NCI-H146 treated with DMSO at 0.1 percent for 48 hours (cell line): ENCODE results near the gene PPP1R14B.

Source experiments
- DNase-seq: peaks from one replicate; lab custom pipeline; 2025; ENCODE audit not compliant: unreplicated experiment; lab: John Stamatoyannopoulos, UW

The PPP1R14B gene

GRCh38 chr11:64211181-64211872 is 35.4 kb downstream of the PPP1R14B start:
- no peak for DNase-seq

GRCh38 chr11:64210301-64211020 is 36.3 kb downstream of the PPP1R14B start:
- no peak for DNase-seq

- no peak for DNase-seq
These were observed 37.2 kb downstream of the PPP1R14B start for GRCh38 chr11:64209563-64209843.

GRCh38 chr11:64208796-64209562 is 37.8 kb downstream of the PPP1R14B start:
- no peak for DNase-seq

GRCh38 chr11:64208086-64208795 is 38.5 kb downstream of the PPP1R14B start:
- DNase-seq, result no peak

GRCh38 chr11:64207256-64208085 is 39.3 kb downstream of the PPP1R14B start:
- no peak for DNase-seq

GRCh38 chr11:64206457-64207255 is 40.1 kb downstream of the PPP1R14B start, which contains the start of gene FERMT3:
FERMT3 (plus strand) TSS chr11:64206721; CDS start chr11:64207365, 644 bp downstream.
- DNase-seq, result no peak

- DNase-seq, result peak; percentile 37
These were observed 42.2 kb downstream of the PPP1R14B start for GRCh38 chr11:64204464-64204989.

- no peak for DNase-seq
These were observed 42.7 kb downstream of the PPP1R14B start for GRCh38 chr11:64204080-64204440.

GRCh38 chr11:64203421-64204079 is 43.2 kb downstream of the PPP1R14B start:
- DNase-seq, result no peak

- no peak for DNase-seq
These were observed 43.8 kb downstream of the PPP1R14B start for GRCh38 chr11:64202992-64203391.

GRCh38 chr11:64201543-64201942 is 45.2 kb downstream of the PPP1R14B start:
- DNase-seq, result no peak

- DNase-seq, result no peak
These were observed 48.2 kb downstream of the PPP1R14B start for GRCh38 chr11:64198511-64198910.

- DNase-seq, result no peak
These were observed 50.1 kb downstream of the PPP1R14B start for GRCh38 chr11:64196626-64197025.
